VCaP (cell line): ENCODE data around the gene ALDH1A3.

Experiments
- H3K27ac ChIP-seq: fragments of 450-650 bp; 2 replicates; pipeline ENCODE4 v1.5.1; 2017
- CTCF ChIP-seq: fragments of 450-650 bp; conservative IDR thresholded peaks from 2 replicates; pipeline ENCODE4 v1.5.1; 2017; ENCODE audit warnings: mild to moderate bottlenecking, moderate library complexity

Gene ALDH1A3

GRCh38 chr15:100895721-100896120, 16.1 kb downstream of the ALDH1A3 start:
- H3K27ac ChIP-seq, result peak overlapping the region; percentile 98

GRCh38 chr15:100897221-100898151, 17.9 kb downstream of the ALDH1A3 start:
- H3K27ac ChIP-seq, result peak overlapping the region; percentile 98
- TF ChIP-seq CTCF, result no peak; the same call in 1 of the 2 replicates

More at GRCh38 chr15:100895721-100896120, 16.1 kb downstream of the ALDH1A3 start:
- TF ChIP-seq CTCF, result no peak

- no peak for TF ChIP-seq CTCF
- peak overlapping the region; percentile 98 for H3K27ac ChIP-seq
Observed at GRCh38 chr15:100898152-100898490, 18.5 kb downstream of the ALDH1A3 start.

- TF ChIP-seq CTCF, result no peak
- peak overlapping the region; percentile 98 for H3K27ac ChIP-seq
Observed at GRCh38 chr15:100898661-100899462, 19.2 kb downstream of the ALDH1A3 start.

GRCh38 chr15:100899601-100900000, 20.0 kb downstream of the ALDH1A3 start:
- H3K27ac ChIP-seq, result peak overlapping the region; percentile 98
- TF ChIP-seq CTCF, result no peak

- TF ChIP-seq CTCF, result no peak
- H3K27ac ChIP-seq, result peak overlapping the region; percentile 98
Observed at GRCh38 chr15:100900136-100900794, 20.6 kb downstream of the ALDH1A3 start.

- TF ChIP-seq CTCF, result no peak
- peak overlapping the region; percentile 98 for H3K27ac ChIP-seq
Observed at GRCh38 chr15:100900795-100901169, 21.2 kb downstream of the ALDH1A3 start.
